Cardiac muscle cell (in vitro differentiated cells and primary cell): ENCODE data around the gene PPM1F. TPM values are rescaled to one million over a fixed set of nuclear protein-coding genes. Genes with fewer than 3 reads are reported as not detected.

Experiments
- DNase-seq, 2 donors: peaks; one replicate each; pipeline versions ENCODE4 v3.0.0 to v3.0.0-alpha.2; 2010 to 2017; ENCODE audit warnings: low read depth in 1 of 2, low spot score in 1 of 2
- H3K27ac ChIP-seq: fragments of 200-600 bp; sonication (generic); 2 replicates; pipeline ENCODE4 v1.5.1; 2016
- H3K27me3 ChIP-seq: fragments of 200-600 bp; sonication (generic); 2 replicates; pipeline ENCODE4 v1.6.0; 2016; ENCODE audit warnings: control low read depth
- H3K36me3 ChIP-seq: fragments of 200-600 bp; sonication (generic); 2 replicates; pipeline ENCODE4 v1.5.1; 2016; ENCODE audit warnings: control low read depth
- H3K4me1 ChIP-seq: fragments of 200-600 bp; sonication (generic); 2 replicates; pipeline ENCODE4 v1.8.1; 2017; ENCODE audit warnings: low read depth, mild to moderate bottlenecking, mixed run types
- H3K4me3 ChIP-seq: fragments of 200-600 bp; sonication (generic); 2 replicates; pipeline ENCODE4 v1.5.1; 2016; ENCODE audit warnings: mild to moderate bottlenecking
- H3K9me3 ChIP-seq: fragments of 200-600 bp; sonication (generic); 2 replicates; pipeline ENCODE4 v1.5.1; 2017; ENCODE audit warnings: low read depth, mild to moderate bottlenecking, control low read depth
- CTCF ChIP-seq: IDR thresholded peaks from 2 replicates; pipeline ENCODE4 v1.5.1; 2012; ENCODE audit warnings: low read depth, mild to moderate bottlenecking, low read length
- polyA plus RNA-seq: library from polyadenylated mRNA; unstranded; fragments of >200 nt; fragmentation: Nextera tagmentation; extraction: Ambion mirVana; gene quantifications from 2 replicates; pipeline ENCODE4 v1.2.1, GENCODE V29; 2016
- total RNA-seq: library from RNA; depleted of rRNA; stranded (reverse); fragments of >200 nt; gene quantifications from 2 replicates; pipeline ENCODE4 v1.2.3, GENCODE V29; 2016

The PPM1F gene
- total and polyA plus RNA-seq, 2 experiments from 2014 or later, result 24.4 to 49.8 TPM

- TF ChIP-seq CTCF, result no peak
- Histone ChIP-seq H3K27ac (no peak overlapping the region), H3K4me1 (no peaks in the 10 kb centered on the region), H3K9me3 (no peaks in the 10 kb centered on the region), H3K36me3 (no peaks in the 10 kb centered on the region), H3K4me3 (no peak overlapping the region), H3K27me3 (peaks cover 51% of the 10 kb centered on the region)
- DNase-seq, result no peak
Measured at GRCh38 chr22:21989049-21989448, 36.4 kb upstream of the PPM1F start.

GRCh38 chr22:21985214-21985613 is 32.6 kb upstream of the PPM1F start:
- no peak for DNase-seq
- no peak for TF ChIP-seq CTCF
- H3K36me3 ChIP-seq, result no peaks in the 10 kb centered on the region
- peaks cover 4% of the 10 kb centered on the region for H3K4me1 ChIP-seq
- no peak overlapping the region for H3K4me3 ChIP-seq
- H3K9me3 ChIP-seq, result no peaks in the 10 kb centered on the region
- H3K27me3 ChIP-seq, result peaks cover 26% of the 10 kb centered on the region
- H3K27ac ChIP-seq, result no peak overlapping the region

GRCh38 chr22:21984793-21985192 is 32.1 kb upstream of the PPM1F start:
- H3K4me1 ChIP-seq, result peaks cover 4% of the 10 kb centered on the region
- TF ChIP-seq CTCF, result peak; percentile 48
- no peak overlapping the region for H3K4me3 ChIP-seq
- peaks cover 22% of the 10 kb centered on the region for H3K27me3 ChIP-seq
- DNase-seq, result peak; percentile 26 to 46
- no peak overlapping the region for H3K27ac ChIP-seq
- no peaks in the 10 kb centered on the region for H3K36me3 ChIP-seq
- H3K9me3 ChIP-seq, result no peaks in the 10 kb centered on the region

GRCh38 chr22:21982338-21982965 is 29.8 kb upstream of the PPM1F start, which contains the start of gene TOP3B:
Gene TOP3B, minus strand, starts transcription at chr22:21982787. Its CDS starts 7,078 bp downstream, at chr22:21975709.
- no peak for TF ChIP-seq CTCF
- H3K27ac ChIP-seq, result peak within 1 kb of the TSS; percentile 25
- H3K4me3 ChIP-seq, result peak within 1 kb of the TSS; percentile 94
- no peaks in the 10 kb centered on the region for H3K36me3 ChIP-seq
- H3K27me3 ChIP-seq, result no peaks in the 10 kb centered on the region
- H3K9me3 ChIP-seq, result no peaks in the 10 kb centered on the region
- DNase-seq, result peak; percentile 84 to 86
- peaks cover 4% of the 10 kb centered on the region for H3K4me1 ChIP-seq

- no peak for TF ChIP-seq CTCF
- no peaks in the 10 kb centered on the region for H3K36me3 ChIP-seq
- no peaks in the 10 kb centered on the region for H3K9me3 ChIP-seq
- H3K4me3 ChIP-seq, result peak overlapping the region; percentile 94
- DNase-seq, result no peak
- no peak overlapping the region for H3K27ac ChIP-seq
- peaks cover 4% of the 10 kb centered on the region for H3K4me1 ChIP-seq
- no peaks in the 10 kb centered on the region for H3K27me3 ChIP-seq
Measured at GRCh38 chr22:21981874-21982273, 29.2 kb upstream of the PPM1F start.
